Measurements from ENCODE around the gene IGF2BP2. TPM values are rescaled to one million over a fixed set of nuclear protein-coding genes. Genes with fewer than 3 reads are reported as not detected.

The IGF2BP2 gene
- total and polyA plus RNA-seq, 2 of the 13 experiments (the other 11 are each of a cell fraction or from before 2014, with no cell fraction given): 6.5 to 46.0 TPM

- Histone ChIP-seq H3K36me3 (replicated peaks in 1 of 2; ENCODE audit: control insufficient read depth in 1 of 2, insufficient read depth in 2 of 2, low read length in 2 of 2) (peaks cover 1 to 38% of the 10 kb centered on the region in 2 experiments; a peak in 4 of 5 replicates), H3K4me2 (ENCODE audit: low read depth, low read length) (no peak overlapping the region), H3K27ac (ENCODE audit: extremely low read length, insufficient read depth, low read length) (no peak overlapping the region), H3K79me2 (ENCODE audit: insufficient read depth, low read length) (no peaks in the 10 kb centered on the region), H3K9me3 (ENCODE audit: low read length) (no peaks in the 10 kb centered on the region), H3K4me1 (ENCODE audit: insufficient read depth, low read length) (no peaks in the 10 kb centered on the region), H4K20me1 (ENCODE audit: insufficient read depth, low read length) (no peaks in the 10 kb centered on the region), H3K27me3 (ENCODE audit: control insufficient read depth in 1 of 2, insufficient read depth in 2 of 2, low read length in 2 of 2) (no peaks in the 10 kb centered on the region), H2AFZ (ENCODE audit: low read length) (no peak overlapping the region), H3K9ac (ENCODE audit: insufficient read depth, low read depth, low read length) (no peak overlapping the region), H3K4me3 (replicated peaks in 1 of 3; ENCODE audit: insufficient read depth in 1 of 3, low read depth in 2 of 3, low read length in 3 of 3) (no peak overlapping the region)
- no TSS peak for BruUV-seq (replicated peaks)
- intact Hi-C loops (cut with micrococcal nuclease; ENCODE audit: unreplicated experiment) (no loop called here), in situ Hi-C loops (cut with HindIII; ENCODE audit: extremely low pct_ligation_motif_present, low pct_unique_long_range_greater_than_20kb) (no loop called here)
- POLR2A ChIA-PET: no interaction called here
- TF ChIP-seq ZNF24 (IDR thresholded peaks at IDR 0.05): no peak
- no peak for TF ChIP-seq FOXP4 (CRISPR knock-in tag; IDR thresholded peaks at IDR 0.05)
- no peak for TF ChIP-seq HIC2 (CRISPR knock-in tag; IDR thresholded peaks at IDR 0.05; ENCODE audit: low read depth)
- no peak for TF ChIP-seq HES4 (CRISPR knock-in tag; IDR thresholded peaks at IDR 0.05; ENCODE audit: borderline replicate concordance)
- TF ChIP-seq, protein P1, sequence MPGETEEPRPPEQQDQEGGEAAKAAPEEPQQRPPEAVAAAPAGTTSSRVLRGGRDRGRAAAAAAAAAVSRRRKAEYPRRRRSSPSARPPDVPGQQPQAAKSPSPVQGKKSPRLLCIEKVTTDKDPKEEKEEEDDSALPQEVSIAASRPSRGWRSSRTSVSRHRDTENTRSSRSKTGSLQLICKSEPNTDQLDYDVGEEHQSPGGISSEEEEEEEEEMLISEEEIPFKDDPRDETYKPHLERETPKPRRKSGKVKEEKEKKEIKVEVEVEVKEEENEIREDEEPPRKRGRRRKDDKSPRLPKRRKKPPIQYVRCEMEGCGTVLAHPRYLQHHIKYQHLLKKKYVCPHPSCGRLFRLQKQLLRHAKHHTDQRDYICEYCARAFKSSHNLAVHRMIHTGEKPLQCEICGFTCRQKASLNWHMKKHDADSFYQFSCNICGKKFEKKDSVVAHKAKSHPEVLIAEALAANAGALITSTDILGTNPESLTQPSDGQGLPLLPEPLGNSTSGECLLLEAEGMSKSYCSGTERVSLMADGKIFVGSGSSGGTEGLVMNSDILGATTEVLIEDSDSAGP (CRISPR knock-in tag; IDR thresholded peaks at IDR 0.05; ENCODE audit: borderline replicate concordance): no peak
- TF ChIP-seq ARNT2 (CRISPR knock-in tag; IDR thresholded peaks at IDR 0.05; ENCODE audit: low read depth): no peak
- no peak for TF ChIP-seq NBN (conservative IDR thresholded peaks at IDR 0.05)
- TF ChIP-seq ZBTB10 (CRISPR knock-in tag; IDR thresholded peaks at IDR 0.05; ENCODE audit: borderline replicate concordance): no peak
- no peak for TF ChIP-seq SOX13 (IDR thresholded peaks at IDR 0.05)
- TF ChIP-seq SOX13 (CRISPR knock-in tag; conservative IDR thresholded peaks at IDR 0.05 in 1 of 2, IDR thresholded peaks at IDR 0.05 in 1 of 2): no peak
- TF ChIP-seq JUN (CRISPR knock-in tag; IDR thresholded peaks at IDR 0.05): no peak
- TF ChIP-seq ZNF451 (CRISPR knock-in tag; IDR thresholded peaks at IDR 0.05): no peak
- TF ChIP-seq, protein P2, sequence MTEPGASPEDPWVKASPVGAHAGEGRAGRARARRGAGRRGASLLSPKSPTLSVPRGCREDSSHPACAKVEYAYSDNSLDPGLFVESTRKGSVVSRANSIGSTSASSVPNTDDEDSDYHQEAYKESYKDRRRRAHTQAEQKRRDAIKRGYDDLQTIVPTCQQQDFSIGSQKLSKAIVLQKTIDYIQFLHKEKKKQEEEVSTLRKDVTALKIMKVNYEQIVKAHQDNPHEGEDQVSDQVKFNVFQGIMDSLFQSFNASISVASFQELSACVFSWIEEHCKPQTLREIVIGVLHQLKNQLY (CRISPR knock-in tag; IDR thresholded peaks at IDR 0.05): no peak
- no peak for TF ChIP-seq NKX3-1 (CRISPR knock-in tag; IDR thresholded peaks at IDR 0.05)
- TF ChIP-seq ZNF382 (CRISPR knock-in tag; IDR thresholded peaks at IDR 0.05; ENCODE audit: borderline replicate concordance): no peak
- TF ChIP-seq HOXA9 (CRISPR knock-in tag; IDR thresholded peaks at IDR 0.05; ENCODE audit: borderline replicate concordance): no peak
- FAIRE-seq (no peak), ATAC-seq (no peak), DNase-seq (ENCODE audit: low spot score) (no peak)
- CTCF ChIA-PET (ENCODE audit: low intra/inter-chr PET ratio, low total read pairs): no interaction called here
These were observed 219.3 kb downstream of the IGF2BP2 start for GRCh38 chr3:185605566-185605965.
